SK-N-SH treated with all-trans-retinoic acid at 6 μM for 48 hours (cell line): Measurements from ENCODE around the gene ETV6.

Experiments
- ATAC-seq: fragments of 200-7000 bp; cut with Tn5 transposase; 3 replicates; pipeline ENCODE4 v1.9.1; 2020; ENCODE audit warnings: mild to moderate bottlenecking, moderate library complexity
- ARNTL ChIP-seq: fragments of 450-650 bp; formaldehyde crosslinking; IDR thresholded peaks from 2 replicates; pipeline ENCODE4 v1.5.0; 2020; ENCODE audit warnings: low read depth, mild to moderate bottlenecking, moderate library complexity, borderline replicate concordance
- BACH2 ChIP-seq: fragments of 250-450 bp; sonication (Bioruptor Pico); IDR thresholded peaks from 2 replicates; pipeline ENCODE4 v1.9.0; 2021; ENCODE audit warnings: mild to moderate bottlenecking, borderline replicate concordance
- CSDC2 ChIP-seq: fragments of 250-450 bp; sonication (Bioruptor Pico); IDR thresholded peaks from 2 replicates; pipeline ENCODE4 v1.5.0; 2020; ENCODE audit warnings: mild to moderate bottlenecking, moderate library complexity
- ESRRG ChIP-seq: fragments of 250-450 bp; sonication (Bioruptor Pico); IDR thresholded peaks from 2 replicates; pipeline ENCODE4 v1.6.1; 2021; ENCODE audit warnings: mild to moderate bottlenecking
- GLIS3 ChIP-seq: fragments of 250-450 bp; sonication (Bioruptor Pico); IDR thresholded peaks from 2 replicates; pipeline ENCODE4 v1.5.0; 2020; ENCODE audit warnings: mild to moderate bottlenecking, moderate library complexity
- ISL1 ChIP-seq: fragments of 250-450 bp; sonication (Bioruptor Pico); IDR thresholded peaks from 2 replicates; pipeline ENCODE4 v2.1.2; 2022; ENCODE audit warnings: mild to moderate bottlenecking, moderate library complexity
- OSR1 ChIP-seq: fragments of 250-450 bp; sonication (Bioruptor Pico); IDR thresholded peaks from 2 replicates; pipeline ENCODE4 v1.8.0; 2022; ENCODE audit warnings: moderate library complexity, mild to moderate bottlenecking, inconsistent platforms
- PPARA ChIP-seq: fragments of 250-450 bp; sonication (Bioruptor Pico); IDR thresholded peaks from 2 replicates; pipeline ENCODE4 v1.5.0; 2020; ENCODE audit warnings: mild to moderate bottlenecking, borderline replicate concordance
- RARB ChIP-seq: fragments of 250-450 bp; sonication (Bioruptor Pico); IDR thresholded peaks from 2 replicates; pipeline ENCODE4 v1.8.0; 2021; ENCODE audit warnings: mild to moderate bottlenecking, moderate library complexity
- SNAI2 ChIP-seq: fragments of 250-450 bp; sonication (Bioruptor Pico); IDR thresholded peaks from 2 replicates; pipeline ENCODE4 v1.5.0; 2020; ENCODE audit warnings: mild to moderate bottlenecking, moderate library complexity
- TCF4 ChIP-seq: fragments of 250-450 bp; sonication (Bioruptor Pico); IDR thresholded peaks from 2 replicates; pipeline ENCODE4 v1.8.0; 2021; ENCODE audit warnings: mild to moderate bottlenecking, moderate library complexity, borderline replicate concordance
- TOX ChIP-seq: fragments of 250-450 bp; sonication (Bioruptor Pico); IDR thresholded peaks from 2 replicates; pipeline ENCODE4 v1.8.0; 2021; ENCODE audit warnings: mild to moderate bottlenecking, moderate library complexity, borderline replicate concordance
- ZC3H10 ChIP-seq: fragments of 250-450 bp; sonication (Bioruptor Pico); IDR thresholded peaks from 2 replicates; pipeline ENCODE4 v1.5.1; 2021; ENCODE audit warnings: mild to moderate bottlenecking, moderate library complexity
- ZFP3 ChIP-seq: fragments of 250-450 bp; sonication (Bioruptor Pico); IDR thresholded peaks from 2 replicates; pipeline ENCODE4 v1.5.0; 2020; ENCODE audit warnings: mild to moderate bottlenecking, moderate library complexity
- ZFP30 ChIP-seq: fragments of 450-650 bp; formaldehyde crosslinking; IDR thresholded peaks from 2 replicates; pipeline ENCODE4 v1.5.0; 2022; ENCODE audit warnings: mild to moderate bottlenecking, moderate library complexity
- ZNF565 ChIP-seq: fragments of 450-650 bp; formaldehyde crosslinking; conservative IDR thresholded peaks from 2 replicates; pipeline ENCODE4 v1.5.0; 2020; ENCODE audit warnings: low read depth, mild to moderate bottlenecking, moderate library complexity
- ZNF70 ChIP-seq: fragments of 450-650 bp; formaldehyde crosslinking; IDR thresholded peaks from 2 replicates; pipeline ENCODE4 v1.5.0; 2020; ENCODE audit warnings: mild to moderate bottlenecking, moderate library complexity
- ZNF8 ChIP-seq: fragments of 450-650 bp; formaldehyde crosslinking; IDR thresholded peaks from 2 replicates; pipeline ENCODE4 v1.5.0; 2020; ENCODE audit warnings: mild to moderate bottlenecking, moderate library complexity
- TF ChIP-seq, protein P1 (sequence below): fragments of 250-450 bp; sonication (Bioruptor Pico); IDR thresholded peaks from 2 replicates; pipeline ENCODE4 v1.5.0; 2020; ENCODE audit warnings: mild to moderate bottlenecking, moderate library complexity
- TF ChIP-seq, protein P2 (sequence below): fragments of 250-450 bp; sonication (Bioruptor Pico); IDR thresholded peaks from 2 replicates; pipeline ENCODE4 v1.5.1; 2020; ENCODE audit warnings: low read depth, mild to moderate bottlenecking, moderate library complexity
- TF ChIP-seq, protein P3 (sequence below): fragments of 250-450 bp; sonication (Bioruptor Pico); IDR thresholded peaks from 2 replicates; pipeline ENCODE4 v1.5.1; 2021; ENCODE audit warnings: mild to moderate bottlenecking, moderate library complexity
- TF ChIP-seq, protein P4 (sequence below): fragments of 250-450 bp; sonication (Bioruptor Pico); IDR thresholded peaks from 2 replicates; pipeline ENCODE4 v1.8.0; 2020; ENCODE audit warnings: mild to moderate bottlenecking, moderate library complexity, borderline replicate concordance
- TF ChIP-seq, protein P5 (sequence below): fragments of 250-450 bp; sonication (Bioruptor Pico); IDR thresholded peaks from 2 replicates; pipeline ENCODE4 v1.8.0; 2021; ENCODE audit warnings: low read depth, mild to moderate bottlenecking, moderate library complexity, borderline replicate concordance

ETV6 gene

DNA sequence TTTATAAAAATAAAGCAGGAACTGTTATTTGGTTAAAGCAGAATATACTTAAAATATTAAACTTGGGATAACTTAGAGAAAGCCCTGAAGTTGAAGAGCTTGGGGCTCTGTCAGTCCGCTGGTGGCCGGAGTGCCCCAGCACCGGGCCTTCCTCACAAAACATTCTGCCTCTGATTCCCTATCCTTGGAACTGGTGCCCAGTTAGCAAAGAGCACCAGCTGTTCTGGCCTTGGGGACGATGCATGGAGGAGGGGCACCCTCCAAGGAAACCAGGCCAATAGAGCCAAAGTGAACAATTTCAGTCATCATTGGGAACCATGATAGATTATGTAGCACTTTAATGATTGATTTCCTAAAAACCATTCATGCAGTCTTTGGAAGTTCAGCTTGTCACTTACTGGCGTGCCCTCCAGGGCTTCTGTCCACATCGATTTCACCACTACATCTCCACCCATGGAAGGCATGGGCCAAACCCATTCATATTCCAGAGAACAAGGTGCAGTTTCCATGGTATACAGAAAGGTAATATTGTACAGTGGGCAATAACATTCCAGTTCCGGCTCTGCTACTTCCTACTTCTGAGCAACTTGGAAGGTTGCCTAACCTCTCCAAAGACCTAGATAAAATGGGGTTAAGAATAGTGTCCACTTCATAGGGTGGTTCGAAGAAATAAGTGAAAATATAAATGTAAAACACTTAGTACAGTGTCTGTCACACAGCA, 145.9 kb downstream of the ETV6 start:
- ATAC-seq, result peak; percentile 53
- TF ChIP-seq, protein P1, sequence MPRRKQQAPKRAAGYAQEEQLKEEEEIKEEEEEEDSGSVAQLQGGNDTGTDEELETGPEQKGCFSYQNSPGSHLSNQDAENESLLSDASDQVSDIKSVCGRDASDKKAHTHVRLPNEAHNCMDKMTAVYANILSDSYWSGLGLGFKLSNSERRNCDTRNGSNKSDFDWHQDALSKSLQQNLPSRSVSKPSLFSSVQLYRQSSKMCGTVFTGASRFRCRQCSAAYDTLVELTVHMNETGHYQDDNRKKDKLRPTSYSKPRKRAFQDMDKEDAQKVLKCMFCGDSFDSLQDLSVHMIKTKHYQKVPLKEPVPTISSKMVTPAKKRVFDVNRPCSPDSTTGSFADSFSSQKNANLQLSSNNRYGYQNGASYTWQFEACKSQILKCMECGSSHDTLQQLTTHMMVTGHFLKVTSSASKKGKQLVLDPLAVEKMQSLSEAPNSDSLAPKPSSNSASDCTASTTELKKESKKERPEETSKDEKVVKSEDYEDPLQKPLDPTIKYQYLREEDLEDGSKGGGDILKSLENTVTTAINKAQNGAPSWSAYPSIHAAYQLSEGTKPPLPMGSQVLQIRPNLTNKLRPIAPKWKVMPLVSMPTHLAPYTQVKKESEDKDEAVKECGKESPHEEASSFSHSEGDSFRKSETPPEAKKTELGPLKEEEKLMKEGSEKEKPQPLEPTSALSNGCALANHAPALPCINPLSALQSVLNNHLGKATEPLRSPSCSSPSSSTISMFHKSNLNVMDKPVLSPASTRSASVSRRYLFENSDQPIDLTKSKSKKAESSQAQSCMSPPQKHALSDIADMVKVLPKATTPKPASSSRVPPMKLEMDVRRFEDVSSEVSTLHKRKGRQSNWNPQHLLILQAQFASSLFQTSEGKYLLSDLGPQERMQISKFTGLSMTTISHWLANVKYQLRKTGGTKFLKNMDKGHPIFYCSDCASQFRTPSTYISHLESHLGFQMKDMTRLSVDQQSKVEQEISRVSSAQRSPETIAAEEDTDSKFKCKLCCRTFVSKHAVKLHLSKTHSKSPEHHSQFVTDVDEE, result no peak
- TF ChIP-seq BACH2 (CRISPR knock-in tag) (no peak), ESRRG (CRISPR knock-in tag) (no peak), PPARA (CRISPR knock-in tag) (no peak), ZFP3 (CRISPR knock-in tag) (no peak), OSR1 (no peak)

DNA sequence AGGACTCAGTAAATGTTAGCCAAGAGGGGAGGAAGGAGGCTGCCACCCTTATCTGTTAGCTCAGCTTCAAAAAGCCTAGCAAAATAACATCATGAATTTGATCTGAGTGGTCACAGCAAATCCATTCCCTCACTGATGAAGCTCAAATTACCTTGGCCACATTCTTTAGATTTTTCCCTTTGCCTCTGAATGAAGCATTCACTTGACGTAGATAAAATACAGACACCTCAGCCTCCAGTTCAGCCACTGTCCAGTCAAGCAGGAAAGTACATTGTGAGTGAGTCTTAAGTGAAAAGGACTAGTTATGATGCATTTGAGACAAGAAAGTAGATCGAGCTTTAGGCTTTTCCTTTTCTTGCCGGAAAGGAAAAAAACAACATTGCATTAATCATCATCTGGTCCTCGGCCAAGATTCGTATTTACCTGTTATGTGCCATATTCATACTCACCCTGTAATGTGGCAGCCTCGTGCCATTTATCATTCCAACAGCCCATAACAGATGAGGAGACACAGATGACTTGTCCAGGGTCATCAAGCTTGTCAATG, 146.5 kb downstream of the ETV6 start:
- TF ChIP-seq RARB (CRISPR knock-in tag) (no peak), ZNF565 (CRISPR knock-in tag) (no peak), ZNF8 (no peak), BACH2 (CRISPR knock-in tag) (no peak), ZNF70 (CRISPR knock-in tag) (no peak), ARNTL (CRISPR knock-in tag) (no peak), CSDC2 (CRISPR knock-in tag) (no peak), ESRRG (CRISPR knock-in tag) (no peak), ZFP3 (CRISPR knock-in tag) (no peak), OSR1 (no peak), ZC3H10 (CRISPR knock-in tag) (no peak), GLIS3 (no peak), ISL1 (CRISPR knock-in tag) (peak; percentile 59), TOX (peak; percentile 19; the same call in 1 of the 2 replicates), ZFP30 (CRISPR knock-in tag) (no peak), PPARA (CRISPR knock-in tag) (no peak), TCF4 (CRISPR knock-in tag) (no peak), SNAI2 (CRISPR knock-in tag) (no peak)
- TF ChIP-seq, protein P2, sequence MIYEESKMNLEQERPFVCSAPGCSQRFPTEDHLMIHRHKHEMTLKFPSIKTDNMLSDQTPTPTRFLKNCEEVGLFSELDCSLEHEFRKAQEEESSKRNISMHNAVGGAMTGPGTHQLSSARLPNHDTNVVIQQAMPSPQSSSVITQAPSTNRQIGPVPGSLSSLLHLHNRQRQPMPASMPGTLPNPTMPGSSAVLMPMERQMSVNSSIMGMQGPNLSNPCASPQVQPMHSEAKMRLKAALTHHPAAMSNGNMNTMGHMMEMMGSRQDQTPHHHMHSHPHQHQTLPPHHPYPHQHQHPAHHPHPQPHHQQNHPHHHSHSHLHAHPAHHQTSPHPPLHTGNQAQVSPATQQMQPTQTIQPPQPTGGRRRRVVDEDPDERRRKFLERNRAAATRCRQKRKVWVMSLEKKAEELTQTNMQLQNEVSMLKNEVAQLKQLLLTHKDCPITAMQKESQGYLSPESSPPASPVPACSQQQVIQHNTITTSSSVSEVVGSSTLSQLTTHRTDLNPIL (CRISPR knock-in tag), result no peak
- TF ChIP-seq, protein P3, sequence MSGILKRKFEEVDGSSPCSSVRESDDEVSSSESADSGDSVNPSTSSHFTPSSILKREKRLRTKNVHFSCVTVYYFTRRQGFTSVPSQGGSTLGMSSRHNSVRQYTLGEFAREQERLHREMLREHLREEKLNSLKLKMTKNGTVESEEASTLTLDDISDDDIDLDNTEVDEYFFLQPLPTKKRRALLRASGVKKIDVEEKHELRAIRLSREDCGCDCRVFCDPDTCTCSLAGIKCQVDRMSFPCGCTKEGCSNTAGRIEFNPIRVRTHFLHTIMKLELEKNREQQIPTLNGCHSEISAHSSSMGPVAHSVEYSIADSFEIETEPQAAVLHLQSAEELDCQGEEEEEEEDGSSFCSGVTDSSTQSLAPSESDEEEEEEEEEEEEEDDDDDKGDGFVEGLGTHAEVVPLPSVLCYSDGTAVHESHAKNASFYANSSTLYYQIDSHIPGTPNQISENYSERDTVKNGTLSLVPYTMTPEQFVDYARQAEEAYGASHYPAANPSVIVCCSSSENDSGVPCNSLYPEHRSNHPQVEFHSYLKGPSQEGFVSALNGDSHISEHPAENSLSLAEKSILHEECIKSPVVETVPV (CRISPR knock-in tag), result no peak
- TF ChIP-seq, protein P1, result no peak
- TF ChIP-seq, protein P4, sequence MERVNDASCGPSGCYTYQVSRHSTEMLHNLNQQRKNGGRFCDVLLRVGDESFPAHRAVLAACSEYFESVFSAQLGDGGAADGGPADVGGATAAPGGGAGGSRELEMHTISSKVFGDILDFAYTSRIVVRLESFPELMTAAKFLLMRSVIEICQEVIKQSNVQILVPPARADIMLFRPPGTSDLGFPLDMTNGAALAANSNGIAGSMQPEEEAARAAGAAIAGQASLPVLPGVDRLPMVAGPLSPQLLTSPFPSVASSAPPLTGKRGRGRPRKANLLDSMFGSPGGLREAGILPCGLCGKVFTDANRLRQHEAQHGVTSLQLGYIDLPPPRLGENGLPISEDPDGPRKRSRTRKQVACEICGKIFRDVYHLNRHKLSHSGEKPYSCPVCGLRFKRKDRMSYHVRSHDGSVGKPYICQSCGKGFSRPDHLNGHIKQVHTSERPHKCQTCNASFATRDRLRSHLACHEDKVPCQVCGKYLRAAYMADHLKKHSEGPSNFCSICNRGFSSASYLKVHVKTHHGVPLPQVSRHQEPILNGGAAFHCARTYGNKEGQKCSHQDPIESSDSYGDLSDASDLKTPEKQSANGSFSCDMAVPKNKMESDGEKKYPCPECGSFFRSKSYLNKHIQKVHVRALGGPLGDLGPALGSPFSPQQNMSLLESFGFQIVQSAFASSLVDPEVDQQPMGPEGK (CRISPR knock-in tag), result 0 out of 2 replicates have a peak, but pooled peaks have one; percentile 11
- TF ChIP-seq, protein P5, sequence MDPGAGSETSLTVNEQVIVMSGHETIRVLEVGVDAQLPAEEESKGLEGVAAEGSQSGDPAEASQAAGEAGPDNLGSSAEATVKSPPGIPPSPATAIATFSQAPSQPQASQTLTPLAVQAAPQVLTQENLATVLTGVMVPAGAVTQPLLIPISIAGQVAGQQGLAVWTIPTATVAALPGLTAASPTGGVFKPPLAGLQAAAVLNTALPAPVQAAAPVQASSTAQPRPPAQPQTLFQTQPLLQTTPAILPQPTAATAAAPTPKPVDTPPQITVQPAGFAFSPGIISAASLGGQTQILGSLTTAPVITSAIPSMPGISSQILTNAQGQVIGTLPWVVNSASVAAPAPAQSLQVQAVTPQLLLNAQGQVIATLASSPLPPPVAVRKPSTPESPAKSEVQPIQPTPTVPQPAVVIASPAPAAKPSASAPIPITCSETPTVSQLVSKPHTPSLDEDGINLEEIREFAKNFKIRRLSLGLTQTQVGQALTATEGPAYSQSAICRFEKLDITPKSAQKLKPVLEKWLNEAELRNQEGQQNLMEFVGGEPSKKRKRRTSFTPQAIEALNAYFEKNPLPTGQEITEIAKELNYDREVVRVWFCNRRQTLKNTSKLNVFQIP, result peak; percentile 21; the same call in 1 of the 2 replicates
- peak; percentile 92 for ATAC-seq
